Measurements from ENCODE around the gene CLEC17A. TPM values are rescaled to one million over a fixed set of nuclear protein-coding genes. Genes with fewer than 3 reads are reported as not detected.

The CLEC17A gene
- total and polyA plus RNA-seq, 2 of the 13 experiments (the other 11 are each of a cell fraction or from before 2014, with no cell fraction given): not detected

GRCh38 chr19:14616407-14616806 lies 33.5 kb downstream of the CLEC17A start (continued):
- TF ChIP-seq ZNF609 (CRISPR knock-in tag; IDR thresholded peaks at IDR 0.05; ENCODE audit: borderline replicate concordance) (no peak), FOXP4 (CRISPR knock-in tag; IDR thresholded peaks at IDR 0.05) (0 out of 2 replicates have a peak, but pooled peaks have one; percentile 24), U2AF1 (optimal IDR thresholded peaks at IDR 0.05; ENCODE audit: low read depth, low read length) (no peak), SMC3 (IDR thresholded peaks at IDR 0.05; ENCODE audit: low read length) (0 out of 2 replicates have a peak, but pooled peaks have one; percentile 4), ATF6 (CRISPR knock-in tag; conservative IDR thresholded peaks at IDR 0.05) (no peak), RNF219 (CRISPR knock-in tag; IDR thresholded peaks at IDR 0.05) (no peak), ZNF703 (CRISPR knock-in tag; IDR thresholded peaks at IDR 0.05; ENCODE audit: borderline replicate concordance) (no peak), ZNF646 (CRISPR knock-in tag; IDR thresholded peaks at IDR 0.05) (no peak), IKZF1 (IDR thresholded peaks at IDR 0.05) (no peak), ZNF367 (CRISPR knock-in tag; IDR thresholded peaks at IDR 0.05; ENCODE audit: borderline replicate concordance) (no peak), ZNF136 (CRISPR knock-in tag; IDR thresholded peaks at IDR 0.05; ENCODE audit: low read depth) (no peak)
